GM23248 (cell line): ENCODE data around the gene SPTLC1. TPM values are rescaled to one million over a fixed set of nuclear protein-coding genes. Genes with fewer than 3 reads are reported as not detected.
"Not testable (repeated sequence)": the region's sequence is repeated elsewhere in the genome, so short reads cannot be mapped to it uniquely, and the experiment has no call there.

Source experiments
- DNase-seq: peaks from one replicate; pipeline ENCODE4 v3.0.0-alpha.2; 2015
- H2AFZ ChIP-seq: fragments of 200-600 bp; sonication (generic); 2 replicates; pipeline ENCODE4 v1.6.1; 2016; ENCODE audit warnings: antibody characterized with exemption
- H3F3A ChIP-seq: fragments of 200-600 bp; sonication (generic); 2 replicates; pipeline ENCODE4 v1.6.1; 2016; ENCODE audit warnings: mild to moderate bottlenecking, antibody characterized with exemption, mixed run types; ENCODE audit not compliant: insufficient read depth
- H3K27ac ChIP-seq: fragments of 200-600 bp; sonication (generic); 2 replicates; pipeline ENCODE4 v1.5.1; 2016; ENCODE audit warnings: mild to moderate bottlenecking
- H3K27me3 ChIP-seq: fragments of 200-600 bp; sonication (generic); replicated peaks from 2 replicates; pipeline ENCODE4 v1.6.1; 2016; ENCODE audit warnings: mild to moderate bottlenecking; ENCODE audit not compliant: insufficient read depth
- H3K36me3 ChIP-seq: fragments of 200-600 bp; sonication (generic); 2 replicates; pipeline ENCODE4 v1.6.1; 2016; ENCODE audit warnings: low read depth, mild to moderate bottlenecking
- H3K4me1 ChIP-seq: fragments of 200-600 bp; sonication (generic); 2 replicates; pipeline ENCODE4 v1.6.1; 2016; ENCODE audit warnings: mild to moderate bottlenecking; ENCODE audit not compliant: insufficient read depth
- H3K4me2 ChIP-seq: fragments of 200-600 bp; sonication (generic); one replicate; pipeline ENCODE4 v1.6.1; 2016; ENCODE audit warnings: mild to moderate bottlenecking; ENCODE audit not compliant: unreplicated experiment
- H3K4me3 ChIP-seq: fragments of 200-600 bp; sonication (generic); 2 replicates; pipeline ENCODE4 v1.5.1; 2016; ENCODE audit warnings: mild to moderate bottlenecking
- H3K79me2 ChIP-seq: fragments of 200-600 bp; sonication (generic); 2 replicates; pipeline ENCODE4 v1.6.1; 2016; ENCODE audit warnings: mild to moderate bottlenecking; ENCODE audit not compliant: insufficient read depth
- H3K9ac ChIP-seq: fragments of 200-600 bp; sonication (generic); 2 replicates; pipeline ENCODE4 v1.6.1; 2016; ENCODE audit warnings: mild to moderate bottlenecking
- H3K9me2 ChIP-seq: fragments of 200-600 bp; sonication (generic); 2 replicates; pipeline ENCODE4 v1.6.1; 2016; ENCODE audit warnings: mixed run types, mild to moderate bottlenecking, moderate library complexity; ENCODE audit not compliant: insufficient read depth
- H3K9me3 ChIP-seq: fragments of 200-600 bp; sonication (generic); one replicate; pipeline ENCODE4 v1.6.1; 2017; ENCODE audit warnings: low read depth
- H4K20me1 ChIP-seq: fragments of 200-600 bp; sonication (generic); 2 replicates; pipeline ENCODE4 v1.6.0; 2016; ENCODE audit not compliant: insufficient read depth
- EZH2 ChIP-seq: fragments of 200-600 bp; sonication (generic); IDR thresholded peaks from 2 replicates; pipeline ENCODE4 v1.6.1; 2018; ENCODE audit warnings: antibody characterized with exemption, mild to moderate bottlenecking; ENCODE audit not compliant: insufficient read depth, poor library complexity, severe bottlenecking
- EZH2phosphoT487 ChIP-seq: fragments of 200-600 bp; sonication (generic); IDR thresholded peaks from 2 replicates; pipeline ENCODE4 v1.6.1; 2018; ENCODE audit warnings: antibody characterized with exemption, moderate library complexity, mild to moderate bottlenecking, low read depth; ENCODE audit not compliant: insufficient read depth
- WGBS, 2 experiments: methylation state at CpG; one replicate each; pipeline ENCODE4 v1.1.6; 2015 to 2017; ENCODE audit warnings: low lambda C conversion rate in 2 of 2, low coverage in 1 of 2; ENCODE audit errors: missing lambda C conversion rate in 2 of 2; 5-methylcytosine and 5-hydroxymethylcytosine counted together
- in situ Hi-C: fragments of 300-500 bp; cut with MboI; formaldehyde crosslinking; loops from 2 replicates; pipeline ENCODE4 v1.15.0; 2020
- polyA plus RNA-seq: library from polyadenylated mRNA; unstranded; fragments of >200 nt; fragmentation: Nextera tagmentation; extraction: Ambion mirVana; gene quantifications from 2 replicates; pipeline ENCODE4 v1.2.1, GENCODE V29; 2016
- total RNA-seq: library from RNA; depleted of rRNA; stranded (reverse); fragments of >200 nt; shearing (Covaris generic); gene quantifications from 2 replicates; pipeline ENCODE4 v1.2.3, GENCODE V29; 2014

SPTLC1 gene
- total and polyA plus RNA-seq, 2 experiments from 2014 or later = 115 to 142 TPM

DNA sequence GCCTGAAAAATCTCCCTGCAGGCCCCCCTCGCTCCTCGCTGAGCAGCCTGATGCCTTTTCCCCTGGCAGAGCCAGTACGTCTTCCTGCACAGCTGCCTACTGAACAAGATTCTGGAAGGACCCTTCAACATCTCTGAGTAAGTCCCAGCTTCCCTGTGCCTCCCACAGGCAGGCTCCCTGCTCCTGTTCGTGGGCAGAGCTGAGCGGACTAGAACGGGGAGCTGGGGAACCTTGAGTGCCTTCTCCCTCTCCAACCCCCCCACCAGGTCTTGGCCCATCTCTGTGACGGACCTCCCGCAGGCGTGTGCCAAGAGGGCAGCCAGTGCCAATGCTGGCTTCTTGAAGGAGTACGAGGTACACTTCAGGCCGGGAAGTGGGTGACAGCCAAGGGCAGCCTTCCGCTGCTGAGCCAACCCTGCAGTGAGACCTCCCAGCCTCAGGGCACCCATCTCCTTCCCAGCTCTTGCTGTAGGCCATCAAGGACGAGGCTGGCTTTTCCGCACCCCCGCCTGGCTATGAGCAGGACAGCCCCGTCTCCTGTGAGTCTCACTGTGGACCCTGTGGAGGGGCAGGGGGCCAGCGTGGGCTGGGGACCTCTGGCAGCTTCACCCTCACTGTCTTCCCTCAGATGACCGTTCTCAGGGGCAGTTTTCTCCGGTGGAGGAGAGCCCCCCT is 21.1 kb upstream of the SPTLC1 start:
- no peak overlapping the region for H3K4me3 ChIP-seq
- H3K4me2 ChIP-seq = no peak overlapping the region
- in situ Hi-C loops = loop anchor here (5.0 to 25.0 kb wide), 2 partner anchors 101 to 501 kb away; no protein-coding TSS in a partner anchor
- no peak overlapping the region for H2AFZ ChIP-seq
- no peak overlapping the region for H3K27ac ChIP-seq
- H3K9me2 ChIP-seq = no peaks in the 10 kb centered on the region
- no peak overlapping the region for H3K9ac ChIP-seq
- H3K27me3 ChIP-seq = no peaks in the 10 kb centered on the region
- H3F3A ChIP-seq = no peaks in the 10 kb centered on the region
- no peaks in the 10 kb centered on the region for H4K20me1 ChIP-seq
- no peak for DNase-seq
- no peak for TF ChIP-seq EZH2
- no peak for TF ChIP-seq EZH2phosphoT487
- peaks cover 7% of the 10 kb centered on the region for H3K79me2 ChIP-seq
- peaks cover 14% of the 10 kb centered on the region for H3K4me1 ChIP-seq
- no peaks in the 10 kb centered on the region for H3K36me3 ChIP-seq
- WGBS, 2 experiments = 83% methylated on average over 17 to 19 of the region's 19 CpGs
- no peaks in the 10 kb centered on the region for H3K9me3 ChIP-seq

DNA sequence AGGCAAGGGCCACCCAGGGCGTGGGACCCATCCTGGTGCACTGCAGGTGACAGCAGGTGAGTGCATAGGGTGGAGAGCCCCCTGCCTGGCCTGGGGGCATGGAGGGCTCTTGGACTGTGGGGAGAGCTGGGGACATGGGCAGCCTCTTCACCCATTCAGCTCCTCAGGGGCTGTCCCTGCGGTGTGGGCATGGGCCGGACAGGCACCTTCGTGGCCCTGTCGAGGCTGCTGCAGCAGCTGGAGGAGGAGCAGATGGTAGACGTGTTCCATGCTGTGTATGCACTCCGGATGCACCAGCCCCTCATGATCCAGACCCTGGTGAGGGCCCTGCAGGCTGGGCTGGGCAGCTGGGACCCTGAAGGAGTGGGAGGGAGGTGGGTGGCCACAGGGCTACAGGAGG is 20.4 kb upstream of the SPTLC1 start:
- Histone ChIP-seq H3K4me1 (peaks cover 10% of the 10 kb centered on the region), H4K20me1 (no peaks in the 10 kb centered on the region), H3K4me3 (no peak overlapping the region), H3K4me2 (no peak overlapping the region), H3K27ac (no peak overlapping the region), H3K9me3 (no peaks in the 10 kb centered on the region), H3K36me3 (no peaks in the 10 kb centered on the region), H3K79me2 (peaks cover 1% of the 10 kb centered on the region; the same call in 1 of the 2 replicates), H3F3A (no peaks in the 10 kb centered on the region), H3K9ac (no peak overlapping the region), H3K9me2 (no peaks in the 10 kb centered on the region), H3K27me3 (no peaks in the 10 kb centered on the region), H2AFZ (no peak overlapping the region)
- no peak for TF ChIP-seq EZH2phosphoT487
- no peak for TF ChIP-seq EZH2
- in situ Hi-C loops = loop anchor here (5.0 to 25.0 kb wide), 2 partner anchors 102 to 502 kb away; no protein-coding TSS in a partner anchor
- WGBS, 2 experiments = 90 to 93% methylated on average over 7 of the region's 7 CpGs
- no peak for DNase-seq

DNA sequence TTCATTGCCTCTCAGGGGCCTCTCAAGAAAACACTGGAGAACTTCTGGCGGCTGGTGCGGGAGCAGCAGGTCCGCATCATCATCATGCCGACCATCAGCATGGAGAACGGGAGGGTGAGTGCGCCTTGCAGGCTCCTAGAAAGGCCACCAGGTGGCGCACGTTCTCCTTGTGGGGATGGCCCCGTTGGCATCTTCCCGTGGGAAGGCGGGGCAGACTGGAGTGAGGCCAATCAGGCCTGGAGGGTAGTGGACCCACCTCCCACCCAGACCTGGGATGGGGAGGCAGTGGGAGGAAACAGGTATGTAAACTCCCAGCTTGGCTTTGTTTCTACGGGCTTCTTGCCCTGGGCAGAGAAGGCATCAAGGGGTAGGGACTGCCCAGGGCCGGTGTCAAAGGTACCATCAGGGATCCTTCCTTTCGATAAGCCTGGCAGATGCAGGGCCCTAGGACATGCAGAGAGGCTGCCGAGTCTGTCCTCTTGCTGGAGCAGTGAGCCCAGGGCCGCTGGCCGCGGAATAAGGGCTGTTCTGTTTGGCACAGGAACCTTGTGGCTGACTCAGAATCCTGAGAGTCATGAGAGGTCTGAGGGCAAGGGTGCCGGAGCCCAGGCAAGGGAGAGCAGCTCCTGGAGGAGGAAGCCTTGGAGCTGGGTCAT is 18.9 kb upstream of the SPTLC1 start:
- H4K20me1 ChIP-seq = no peaks in the 10 kb centered on the region
- H3K27me3 ChIP-seq = no peaks in the 10 kb centered on the region
- peak overlapping the region; percentile 94 for H3K4me2 ChIP-seq
- in situ Hi-C loops = loop anchor here (25.0 kb wide), 1 partner anchor 503 kb away; no protein-coding TSS in a partner anchor
- 0 to 1% methylated on average over 19 of the region's 19 CpGs for WGBS, 2 experiments
- H2AFZ ChIP-seq = peak overlapping the region; percentile 89
- H3K79me2 ChIP-seq = no peaks in the 10 kb centered on the region
- no peaks in the 10 kb centered on the region for H3K9me3 ChIP-seq
- H3K9me2 ChIP-seq = no peaks in the 10 kb centered on the region
- H3K9ac ChIP-seq = peak overlapping the region; percentile 82
- peak overlapping the region; percentile 85 for H3K27ac ChIP-seq
- peak overlapping the region; percentile 64 for H3K4me3 ChIP-seq
- peaks cover 8% of the 10 kb centered on the region for H3K4me1 ChIP-seq
- TF ChIP-seq EZH2 (no peak), EZH2phosphoT487 (no peak)
- H3F3A ChIP-seq = no peaks in the 10 kb centered on the region
- H3K36me3 ChIP-seq = no peaks in the 10 kb centered on the region
- peak; percentile 89 for DNase-seq

DNA sequence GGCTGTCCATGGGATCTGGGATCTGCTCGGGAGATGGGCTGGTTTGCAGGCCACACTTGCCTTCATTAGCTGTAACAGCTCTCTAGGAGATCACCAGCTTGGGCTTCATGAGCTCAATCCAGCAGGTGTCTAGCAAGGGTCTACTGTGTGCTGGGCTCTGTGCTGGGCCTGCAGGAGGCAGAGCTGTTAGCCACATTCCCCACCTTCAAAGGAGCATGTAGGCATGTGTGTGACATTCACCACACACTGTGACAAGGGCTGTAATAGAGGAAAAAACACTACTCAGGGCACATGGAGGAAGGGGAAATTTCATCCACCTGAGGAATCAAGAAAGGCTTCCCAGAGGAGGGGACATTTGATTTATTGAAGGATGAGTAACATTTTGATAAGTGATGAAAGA is 17.7 kb upstream of the SPTLC1 start:
- not testable (repeated sequence) for H3K4me1 ChIP-seq, H3K27me3 ChIP-seq, H3K9me2 ChIP-seq, H3K9ac ChIP-seq, DNase-seq, H2AFZ ChIP-seq, H3K4me3 ChIP-seq, H3F3A ChIP-seq, H3K36me3 ChIP-seq, H3K9me3 ChIP-seq, H3K79me2 ChIP-seq, H3K4me2 ChIP-seq, H3K27ac ChIP-seq, H4K20me1 ChIP-seq
- in situ Hi-C loops = loop anchor here (25.0 kb wide), 1 partner anchor 504 kb away; no protein-coding TSS in a partner anchor
- WGBS, 2 experiments = 89 to 100% methylated on average over 1 of the region's 1 CpG
